ENCODE data around the gene DMBT1.

- TF ChIP-seq EZH2 (IDR thresholded peaks at IDR 0.05; ENCODE audit: borderline replicate concordance, low read length) = no peak
- TF ChIP-seq, protein P1, sequence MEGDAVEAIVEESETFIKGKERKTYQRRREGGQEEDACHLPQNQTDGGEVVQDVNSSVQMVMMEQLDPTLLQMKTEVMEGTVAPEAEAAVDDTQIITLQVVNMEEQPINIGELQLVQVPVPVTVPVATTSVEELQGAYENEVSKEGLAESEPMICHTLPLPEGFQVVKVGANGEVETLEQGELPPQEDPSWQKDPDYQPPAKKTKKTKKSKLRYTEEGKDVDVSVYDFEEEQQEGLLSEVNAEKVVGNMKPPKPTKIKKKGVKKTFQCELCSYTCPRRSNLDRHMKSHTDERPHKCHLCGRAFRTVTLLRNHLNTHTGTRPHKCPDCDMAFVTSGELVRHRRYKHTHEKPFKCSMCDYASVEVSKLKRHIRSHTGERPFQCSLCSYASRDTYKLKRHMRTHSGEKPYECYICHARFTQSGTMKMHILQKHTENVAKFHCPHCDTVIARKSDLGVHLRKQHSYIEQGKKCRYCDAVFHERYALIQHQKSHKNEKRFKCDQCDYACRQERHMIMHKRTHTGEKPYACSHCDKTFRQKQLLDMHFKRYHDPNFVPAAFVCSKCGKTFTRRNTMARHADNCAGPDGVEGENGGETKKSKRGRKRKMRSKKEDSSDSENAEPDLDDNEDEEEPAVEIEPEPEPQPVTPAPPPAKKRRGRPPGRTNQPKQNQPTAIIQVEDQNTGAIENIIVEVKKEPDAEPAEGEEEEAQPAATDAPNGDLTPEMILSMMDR (conservative IDR thresholded peaks at IDR 0.05 in 1 of 2, IDR thresholded peaks at IDR 0.05 in 1 of 2; ENCODE audit: extremely low read depth in 1 of 2, insufficient read depth in 1 of 2, low read depth in 1 of 2, low read length in 2 of 2) = no peak
Measured at GRCh38 chr10:122657255-122657654, 96.7 kb downstream of the DMBT1 start.

All from mammary epithelial cell (primary cell).